SK-N-MC (cell line): ENCODE measurements around the gene TPSG1.

ENCODE experiments used
- EZH2 ChIP-seq: fragments of 200-600 bp; sonication (generic); IDR thresholded peaks from one replicate; pipeline ENCODE4 v1.6.1; 2017; ENCODE audit warnings: antibody characterized with exemption
- POLR2AphosphoS5 ChIP-seq: IDR thresholded peaks from 2 replicates; pipeline ENCODE4 v1.6.1; 2012; ENCODE audit warnings: mild to moderate bottlenecking, low read depth, low read length, borderline replicate concordance

DNA sequence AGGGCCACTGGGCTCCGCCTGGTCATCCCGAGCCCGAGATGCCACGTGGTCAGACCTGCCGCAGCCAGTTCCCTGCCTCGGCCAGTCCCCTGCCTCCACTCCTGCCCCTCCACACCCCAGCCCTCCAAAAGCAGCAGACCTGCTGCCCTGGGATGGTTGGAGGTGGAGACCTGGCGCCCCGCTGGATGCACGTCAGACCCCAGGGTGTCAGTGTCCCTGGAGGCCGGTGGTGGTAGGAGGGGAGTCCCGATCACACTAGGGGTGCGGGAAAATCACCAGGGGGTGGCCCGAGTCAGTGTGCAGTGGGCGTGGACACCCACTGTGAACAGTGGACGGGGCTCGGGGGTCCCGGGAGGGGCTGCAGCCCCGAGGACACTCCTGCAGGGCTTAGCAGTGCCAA, 26.9 kb downstream of the TPSG1 start:
- TF ChIP-seq EZH2, result no peak
- no peak for TF ChIP-seq POLR2AphosphoS5
